Glutamatergic neuron (in vitro differentiated cells): ENCODE data around the gene CORT. TPM values are rescaled to one million over a fixed set of nuclear protein-coding genes. Genes with fewer than 3 reads are reported as not detected.
"Not testable (repeated sequence)": the region's sequence is repeated elsewhere in the genome, so short reads cannot be mapped to it uniquely, and the experiment has no call there.

Experiments
- DNase-seq: peaks from one replicate; pipeline ENCODE4 v3.0.0; 2022
- H3K27ac Mint-ChIP-seq: one replicate; pipeline ENCODE4 v1.8.0; 2020; ENCODE audit warnings: mild to moderate bottlenecking, mixed read lengths, inconsistent platforms; ENCODE audit not compliant: unreplicated experiment
- H3K27me3 Mint-ChIP-seq: one replicate; pipeline ENCODE4 v1.8.0; 2020; ENCODE audit warnings: mild to moderate bottlenecking, moderate library complexity, mixed read lengths, inconsistent platforms; ENCODE audit not compliant: unreplicated experiment
- H3K36me3 Mint-ChIP-seq: one replicate; pipeline ENCODE4 v1.8.0; 2020; ENCODE audit warnings: mild to moderate bottlenecking, mixed read lengths, inconsistent platforms; ENCODE audit not compliant: unreplicated experiment
- H3K4me1 Mint-ChIP-seq: one replicate; pipeline ENCODE4 v1.8.0; 2020; ENCODE audit warnings: mild to moderate bottlenecking, low read depth, mixed read lengths, inconsistent platforms; ENCODE audit not compliant: unreplicated experiment
- H3K4me3 Mint-ChIP-seq: one replicate; pipeline ENCODE4 v1.8.0; 2020; ENCODE audit warnings: mild to moderate bottlenecking, mixed read lengths, inconsistent platforms; ENCODE audit not compliant: unreplicated experiment
- H3K9me3 Mint-ChIP-seq: one replicate; pipeline ENCODE4 v1.8.0; 2020; ENCODE audit warnings: mild to moderate bottlenecking, moderate library complexity, mixed read lengths, inconsistent platforms; ENCODE audit not compliant: unreplicated experiment
- CTCF ChIP-seq: fragments of 200-600 bp; sonication (generic); IDR thresholded peaks from one replicate; pipeline ENCODE4 v1.5.0; 2021; ENCODE audit not compliant: partially characterized antibody, unreplicated experiment
- total RNA-seq: library from RNA; stranded (reverse); fragmentation: NEBNext Ultra II Directional; extraction: Animal tissue kit (Norgen Biotek cat#: 25700); gene quantifications from one replicate; pipeline ENCODE4 v1.2.1, GENCODE V29; 2021; ENCODE audit not compliant: unreplicated experiment

CORT gene
- total RNA-seq, 1 donor from 2014 or later = 0.59 TPM

GRCh38 chr1:10419351-10419750 lies 30.5 kb upstream of the CORT start:
- Mint-ChIP-seq H3K4me1 (peaks cover 14% of the 10 kb centered on the region), H3K36me3 (peaks cover 4% of the 10 kb centered on the region), H3K9me3 (peaks cover 9% of the 10 kb centered on the region), H3K4me3 (no peak overlapping the region), H3K27ac (peak overlapping the region; percentile 13), H3K27me3 (peaks cover 2% of the 10 kb centered on the region)
- no peak for TF ChIP-seq CTCF
- DNase-seq = no peak

GRCh38 chr1:10421637-10422036 lies 28.2 kb upstream of the CORT start:
- Mint-ChIP-seq H3K9me3 (peaks cover 16% of the 10 kb centered on the region), H3K4me3 (no peak overlapping the region), H3K4me1 (peaks cover 22% of the 10 kb centered on the region), H3K36me3 (peaks cover 4% of the 10 kb centered on the region), H3K27me3 (peaks cover under 1% of the 10 kb centered on the region), H3K27ac (no peak overlapping the region)
- no peak for DNase-seq
- no peak for TF ChIP-seq CTCF

- H3K36me3 Mint-ChIP-seq = peaks cover 4% of the 10 kb centered on the region
- no peak for TF ChIP-seq CTCF
- peaks cover 16% of the 10 kb centered on the region for H3K9me3 Mint-ChIP-seq
- no peak overlapping the region for H3K4me3 Mint-ChIP-seq
- no peak for DNase-seq
- H3K27ac Mint-ChIP-seq = peak overlapping the region; percentile 57
- no peaks in the 10 kb centered on the region for H3K27me3 Mint-ChIP-seq
- peaks cover 28% of the 10 kb centered on the region for H3K4me1 Mint-ChIP-seq
Measured at GRCh38 chr1:10424034-10424433, 25.8 kb upstream of the CORT start.

- Mint-ChIP-seq H3K9me3 (peaks cover 16% of the 10 kb centered on the region), H3K36me3 (no peaks in the 10 kb centered on the region), H3K27ac (peak overlapping the region; percentile 94), H3K27me3 (no peaks in the 10 kb centered on the region), H3K4me3 (no peak overlapping the region), H3K4me1 (peaks cover 28% of the 10 kb centered on the region)
- no peak for TF ChIP-seq CTCF
- DNase-seq = no peak
Measured at GRCh38 chr1:10424651-10425050, 25.2 kb upstream of the CORT start.

GRCh38 chr1:10425826-10426534 lies 23.9 kb upstream of the CORT start:
- DNase-seq, H3K27me3 Mint-ChIP-seq, H3K36me3 Mint-ChIP-seq: not testable (repeated sequence)
- Mint-ChIP-seq H3K27ac (peak overlapping the region; percentile 94), H3K9me3 (peaks cover 16% of the 10 kb centered on the region), H3K4me1 (peaks cover 25% of the 10 kb centered on the region), H3K4me3 (peak overlapping the region; percentile 44)

GRCh38 chr1:10426535-10426848 lies 23.3 kb upstream of the CORT start:
- not testable (repeated sequence) for H3K27me3 Mint-ChIP-seq, H3K36me3 Mint-ChIP-seq, H3K27ac Mint-ChIP-seq, DNase-seq, H3K4me3 Mint-ChIP-seq
- Mint-ChIP-seq H3K4me1 (peaks cover 29% of the 10 kb centered on the region), H3K9me3 (peaks cover 19% of the 10 kb centered on the region)
